NCI-H187 (cell line): ENCODE results near the gene CMTM8.
"Not testable (repeated sequence)": the region's sequence is repeated elsewhere in the genome, so short reads cannot be mapped to it uniquely, and the experiment has no call there.

ENCODE experiments used
- DNase-seq, 2 experiments: peaks; one replicate each; lab custom pipeline; 2025; lab: John Stamatoyannopoulos, UW

The CMTM8 gene

GRCh38 chr3:32238453-32239306 is at the start of gene CMTM8:
Gene CMTM8, plus strand, starts transcription at chr3:32238680. Its CDS starts 293 bp downstream, at chr3:32238973.
- DNase-seq, result peak; percentile 10 to 27

- no peak for DNase-seq
These were observed 48.8 kb upstream of the CMTM8 start for GRCh38 chr3:32189693-32190092.

GRCh38 chr3:32190556-32190955 is 47.9 kb upstream of the CMTM8 start:
- not testable (repeated sequence) for DNase-seq

GRCh38 chr3:32193101-32193500 is 45.4 kb upstream of the CMTM8 start:
- DNase-seq, result no peak

- no peak for DNase-seq
These were observed 43.8 kb upstream of the CMTM8 start for GRCh38 chr3:32194653-32195052.

GRCh38 chr3:32195995-32196540 is 42.4 kb upstream of the CMTM8 start:
- no peak for DNase-seq

GRCh38 chr3:32197991-32198390 is 40.5 kb upstream of the CMTM8 start:
- no peak for DNase-seq

GRCh38 chr3:32198714-32199113 is 39.8 kb upstream of the CMTM8 start:
- no peak for DNase-seq

- no peak for DNase-seq
These were observed 38.0 kb upstream of the CMTM8 start for GRCh38 chr3:32200490-32200889.

GRCh38 chr3:32200992-32201758 is 37.3 kb upstream of the CMTM8 start:
- no peak for DNase-seq

- no peak for DNase-seq
These were observed 36.0 kb upstream of the CMTM8 start for GRCh38 chr3:32202496-32202895.

- no peak for DNase-seq
These were observed 34.6 kb upstream of the CMTM8 start for GRCh38 chr3:32203854-32204253.

GRCh38 chr3:32208447-32208846 is 30.0 kb upstream of the CMTM8 start:
- no peak for DNase-seq

- DNase-seq, result no peak
These were observed 23.3 kb upstream of the CMTM8 start for GRCh38 chr3:32215185-32215584.

- no peak for DNase-seq
These were observed 22.2 kb upstream of the CMTM8 start for GRCh38 chr3:32216172-32216783.

- DNase-seq, result no peak
These were observed 21.1 kb upstream of the CMTM8 start for GRCh38 chr3:32217339-32217738.

- DNase-seq, result no peak
These were observed 18.9 kb upstream of the CMTM8 start for GRCh38 chr3:32219537-32219936.

- no peak for DNase-seq
These were observed 18.5 kb upstream of the CMTM8 start for GRCh38 chr3:32220006-32220405.

GRCh38 chr3:32222950-32223349 is 15.5 kb upstream of the CMTM8 start:
- no peak for DNase-seq

- no peak for DNase-seq
These were observed 14.4 kb upstream of the CMTM8 start for GRCh38 chr3:32224016-32224516.

GRCh38 chr3:32226875-32227500 is 11.5 kb upstream of the CMTM8 start:
- no peak for DNase-seq

GRCh38 chr3:32228743-32229142 is 9.7 kb upstream of the CMTM8 start:
- DNase-seq, result not testable (repeated sequence)
